Endothelial cell (in vitro differentiated cells): ENCODE data around the gene SOX5. TPM values are rescaled to one million over a fixed set of nuclear protein-coding genes. Genes with fewer than 3 reads are reported as not detected.
A peak's percentile ranks its signal among the peaks of the same experiment; 100 is the strongest.

Source experiments
- DNase-seq: peaks from one replicate; pipeline ENCODE4 v3.0.0; 2021; ENCODE audit warnings: low spot score
- H3K27ac Mint-ChIP-seq: one replicate; pipeline ENCODE4 v1.8.0; 2021; ENCODE audit warnings: mixed read lengths, inconsistent platforms; ENCODE audit not compliant: unreplicated experiment
- H3K27me3 Mint-ChIP-seq: one replicate; pipeline ENCODE4 v1.8.0; 2021; ENCODE audit warnings: mild to moderate bottlenecking, moderate library complexity, mixed read lengths, inconsistent platforms; ENCODE audit not compliant: unreplicated experiment
- H3K36me3 Mint-ChIP-seq: one replicate; pipeline ENCODE4 v1.8.0; 2021; ENCODE audit warnings: mild to moderate bottlenecking, low read depth, mixed read lengths, inconsistent platforms; ENCODE audit not compliant: unreplicated experiment
- H3K4me1 Mint-ChIP-seq: one replicate; pipeline ENCODE4 v1.8.0; 2021; ENCODE audit warnings: mild to moderate bottlenecking, mixed read lengths, inconsistent platforms; ENCODE audit not compliant: unreplicated experiment
- H3K4me3 Mint-ChIP-seq: one replicate; pipeline ENCODE4 v1.8.0; 2021; ENCODE audit warnings: mild to moderate bottlenecking, mixed read lengths, inconsistent platforms; ENCODE audit not compliant: unreplicated experiment
- H3K9me3 Mint-ChIP-seq: one replicate; pipeline ENCODE4 v1.8.0; 2021; ENCODE audit warnings: mixed read lengths, inconsistent platforms; ENCODE audit not compliant: unreplicated experiment
- CTCF ChIP-seq: fragments of 200-600 bp; sonication (generic); IDR thresholded peaks from one replicate; pipeline ENCODE4 v1.5.0; 2021; ENCODE audit warnings: antibody characterized with exemption; ENCODE audit not compliant: unreplicated experiment
- total RNA-seq: library from RNA; stranded (reverse); fragmentation: NEBNext Ultra II Directional; extraction: Animal tissue kit (Norgen Biotek cat#: 25700); gene quantifications from one replicate; pipeline ENCODE4 v1.2.1, GENCODE V29; 2021; ENCODE audit not compliant: unreplicated experiment

The SOX5 gene
- total RNA-seq, 1 donor from 2014 or later: 23.1 TPM

- no peaks in the 10 kb centered on the region for H3K36me3 Mint-ChIP-seq
- H3K27ac Mint-ChIP-seq: no peak overlapping the region
- H3K4me3 Mint-ChIP-seq: no peak overlapping the region
- no peaks in the 10 kb centered on the region for H3K27me3 Mint-ChIP-seq
- peaks cover 16% of the 10 kb centered on the region for H3K4me1 Mint-ChIP-seq
- no peak for DNase-seq
- H3K9me3 Mint-ChIP-seq: no peaks in the 10 kb centered on the region
- TF ChIP-seq CTCF: no peak
These were observed 132.1 kb downstream of the SOX5 start for GRCh38 chr12:23817345-23817744.

- no peak overlapping the region for H3K4me3 Mint-ChIP-seq
These were observed 133.0 kb downstream of the SOX5 start for GRCh38 chr12:23816394-23816851.

GRCh38 chr12:23815810-23816209 is 133.7 kb downstream of the SOX5 start:
- H3K27ac Mint-ChIP-seq: no peak overlapping the region
- no peak overlapping the region for H3K4me3 Mint-ChIP-seq

More at GRCh38 chr12:23816394-23816851, 133.0 kb downstream of the SOX5 start:
- H3K36me3 Mint-ChIP-seq: no peaks in the 10 kb centered on the region
- H3K27ac Mint-ChIP-seq: no peak overlapping the region
- peaks cover 16% of the 10 kb centered on the region for H3K4me1 Mint-ChIP-seq
- no peaks in the 10 kb centered on the region for H3K27me3 Mint-ChIP-seq
- H3K9me3 Mint-ChIP-seq: no peaks in the 10 kb centered on the region
- no peak for TF ChIP-seq CTCF
- DNase-seq: no peak

GRCh38 chr12:23813206-23813605 is 136.3 kb downstream of the SOX5 start:
- Mint-ChIP-seq H3K36me3 (no peaks in the 10 kb centered on the region), H3K27ac (no peak overlapping the region), H3K4me1 (peaks cover 30% of the 10 kb centered on the region), H3K4me3 (no peak overlapping the region), H3K27me3 (no peaks in the 10 kb centered on the region), H3K9me3 (no peaks in the 10 kb centered on the region)
- TF ChIP-seq CTCF: no peak
- no peak for DNase-seq

More at GRCh38 chr12:23815810-23816209, 133.7 kb downstream of the SOX5 start:
- H3K4me1 Mint-ChIP-seq: peaks cover 17% of the 10 kb centered on the region
- H3K27me3 Mint-ChIP-seq: no peaks in the 10 kb centered on the region
- H3K9me3 Mint-ChIP-seq: no peaks in the 10 kb centered on the region
- DNase-seq: no peak
- H3K36me3 Mint-ChIP-seq: no peaks in the 10 kb centered on the region
- TF ChIP-seq CTCF: no peak

GRCh38 chr12:23810329-23810902 is 139.1 kb downstream of the SOX5 start:
- peaks cover 22% of the 10 kb centered on the region for H3K4me1 Mint-ChIP-seq
- no peaks in the 10 kb centered on the region for H3K36me3 Mint-ChIP-seq
- H3K27me3 Mint-ChIP-seq: no peaks in the 10 kb centered on the region

More at GRCh38 chr12:23810329-23810902, 139.1 kb downstream of the SOX5 start:
- no peak for DNase-seq
- no peak overlapping the region for H3K4me3 Mint-ChIP-seq
- H3K27ac Mint-ChIP-seq: peak overlapping the region; percentile 84
- TF ChIP-seq CTCF: no peak
- no peaks in the 10 kb centered on the region for H3K9me3 Mint-ChIP-seq
